Lower leg skin (tissue), 4 donors: ENCODE results near the gene KRTAP2-4. TPM values are rescaled to one million over a fixed set of nuclear protein-coding genes. Genes with fewer than 3 reads are reported as not detected.
"Not testable (repeated sequence)": the region's sequence is repeated elsewhere in the genome, so short reads cannot be mapped to it uniquely, and the experiment has no call there.

Experiments
- DNase-seq, 2 donors: peaks; one replicate each; pipeline ENCODE4 v3.0.0-alpha.2; 2019; ENCODE audit warnings: low spot score in 2 of 2
- H3K4me3 ChIP-seq: fragments of 200-600 bp; sonication (generic); 2 replicates; pipeline ENCODE4 v1.5.1; 2017; ENCODE audit warnings: mild to moderate bottlenecking, low read depth; ENCODE audit not compliant: poor library complexity, severe bottlenecking
- CTCF ChIP-seq, 3 donors: fragments of 450-650 bp; IDR thresholded peaks; one replicate each; pipeline ENCODE4 v1.5.1; 2016; ENCODE audit warnings: antibody characterized with exemption in 3 of 3, mild to moderate bottlenecking in 3 of 3, moderate library complexity in 2 of 3
- POLR2A ChIP-seq, 2 donors: fragments of 450-650 bp; IDR thresholded peaks; one replicate each; pipeline ENCODE4 v1.6.1; 2016 to 2017; ENCODE audit warnings: antibody characterized with exemption in 2 of 2, mild to moderate bottlenecking in 1 of 2, moderate library complexity in 1 of 2
- WGBS, 2 donors: methylation state at CpG; one replicate each; pipeline ENCODE4 v1.1.5; 2018; 5-methylcytosine and 5-hydroxymethylcytosine counted together
- intact Hi-C: fragments of 100-400 bp; cut with DNase I; formaldehyde crosslinking; loops from one replicate; pipeline ENCODE4 v1.15.0; 2023; ENCODE audit warnings: low total_unique reads
- total RNA-seq, 4 donors: library from RNA; depleted of rRNA; stranded (reverse); fragments of >200 nt; gene quantifications; one replicate each; pipeline ENCODE4 v1.1.0, GENCODE V29; 2016

KRTAP2-4 gene
- total RNA-seq, 4 donors from 2014 or later = 61.4 TPM; not detected in 3

- H3K4me3 ChIP-seq = no peak overlapping the region
- TF ChIP-seq POLR2A (IDR thresholded peaks at IDR 0.05) = no peak
- TF ChIP-seq CTCF (IDR thresholded peaks at IDR 0.05) = no peak
- no peak for DNase-seq
- 56 to 67% methylated on average over 7 of the region's 7 CpGs for WGBS, 2 donors
- intact Hi-C loops = no loop called here
Measured at GRCh38 chr17:41048441-41048840, 17.2 kb downstream of the KRTAP2-4 start.

GRCh38 chr17:41046735-41047465 lies 18.8 kb downstream of the KRTAP2-4 start, which contains the start of gene KRTAP2-1:
KRTAP2-1 (minus strand) TSS chr17:41047316; CDS start chr17:41047267, 49 bp downstream.
- intact Hi-C loops, DNase-seq, H3K4me3 ChIP-seq: not testable (repeated sequence)
- 65 to 75% methylated on average over 9 to 10 of the region's 33 CpGs for WGBS, 2 donors

- H3K4me3 ChIP-seq = no peak overlapping the region
- WGBS, 2 donors = 97 to 98% methylated on average over 1 of the region's 1 CpG
- TF ChIP-seq POLR2A (IDR thresholded peaks at IDR 0.05) (no peak), CTCF (IDR thresholded peaks at IDR 0.05) (no peak)
- no peak for DNase-seq
- intact Hi-C loops = no loop called here
Measured at GRCh38 chr17:41042953-41043352, 22.7 kb downstream of the KRTAP2-4 start.

- DNase-seq, H3K4me3 ChIP-seq, intact Hi-C loops: not testable (repeated sequence)
- 48 to 70% methylated on average over 10 to 13 of the region's 14 CpGs for WGBS, 2 donors
Measured at GRCh38 chr17:41040783-41041571, 24.7 kb downstream of the KRTAP2-4 start, which contains the start of gene KRTAP1-1. KRTAP1-1 (minus strand) TSS chr17:41041450; CDS start chr17:41041397, 53 bp downstream.

- 79 to 88% methylated on average over 2 of the region's 2 CpGs for WGBS, 2 donors
- no peak for DNase-seq
- no peak overlapping the region for H3K4me3 ChIP-seq
- TF ChIP-seq POLR2A (IDR thresholded peaks at IDR 0.05) = no peak
- no peak for TF ChIP-seq CTCF (IDR thresholded peaks at IDR 0.05)
- intact Hi-C loops = no loop called here
Measured at GRCh38 chr17:41037853-41038350, 27.8 kb downstream of the KRTAP2-4 start.

GRCh38 chr17:41034346-41034935 lies 31.2 kb downstream of the KRTAP2-4 start, which contains the start of gene KRTAP1-3:
KRTAP1-3 (minus strand) TSS chr17:41034874; CDS start chr17:41034821, 53 bp downstream.
- DNase-seq, intact Hi-C loops, H3K4me3 ChIP-seq: not testable (repeated sequence)
- 77 to 78% methylated on average over 7 to 8 of the region's 10 CpGs for WGBS, 2 donors
